OCI-LY3 (cell line): ENCODE results near the gene SDK2.

ENCODE experiments used
- H2AFZ ChIP-seq: fragments of 200-600, 300-600 bp; shearing (Covaris generic); 2 replicates; pipeline ENCODE4 v1.6.0; 2014; ENCODE audit warnings: antibody characterized with exemption, low read depth, low read length
- H3K27ac ChIP-seq: fragments of 200-600, 300-600 bp; sonication (generic); 2 replicates; pipeline ENCODE4 v1.5.1; 2014; ENCODE audit warnings: mild to moderate bottlenecking, low read length, moderate library complexity, mixed read lengths
- H3K27me3 ChIP-seq: fragments of 200-600, 300-600 bp; sonication (generic); 2 replicates; pipeline ENCODE4 v1.6.1; 2014; ENCODE audit warnings: low read depth, low read length, mixed read lengths
- H3K36me3 ChIP-seq: fragments of 200-600, 300-600 bp; sonication (generic); replicated peaks from 2 replicates; pipeline ENCODE3; 2014; ENCODE audit warnings: low read depth, low read length, mixed read lengths
- H3K4me1 ChIP-seq: fragments of 300-600, 200-600 bp; sonication (generic); 2 replicates; pipeline ENCODE4 v1.6.1; 2014; ENCODE audit warnings: low read length, mixed read lengths
- H3K4me2 ChIP-seq: fragments of 200-600, 300-600 bp; sonication (generic); 2 replicates; pipeline ENCODE4 v1.6.1; 2014; ENCODE audit warnings: low read length, mixed read lengths
- H3K4me3 ChIP-seq: fragments of 300-600, 200-600 bp; sonication (generic); 2 replicates; pipeline ENCODE4 v1.5.1; 2014; ENCODE audit warnings: antibody characterized with exemption, mild to moderate bottlenecking, low read length, moderate library complexity
- H3K79me2 ChIP-seq: fragments of 300-600, 200-600 bp; shearing (Covaris generic); 2 replicates; pipeline ENCODE4 v1.6.1; 2014; ENCODE audit warnings: mild to moderate bottlenecking, low read length, mixed read lengths
- H3K9ac ChIP-seq: fragments of 300-600, 200-600 bp; shearing (Covaris generic); 2 replicates; pipeline ENCODE4 v1.6.0; 2014; ENCODE audit warnings: mild to moderate bottlenecking, low read length, moderate library complexity
- H3K9me3 ChIP-seq: fragments of 200-600, 300-600 bp; shearing (Covaris generic); 2 replicates; pipeline ENCODE4 v1.6.1; 2014; ENCODE audit warnings: low read length, mixed read lengths; ENCODE audit not compliant: insufficient read depth
- H4K20me1 ChIP-seq: fragments of 200-600, 300-600 bp; sonication (generic); 2 replicates; pipeline ENCODE4 v1.6.1; 2016; ENCODE audit warnings: low read length, mixed read lengths; ENCODE audit not compliant: insufficient read depth
- CTCF ChIP-seq: fragments of 200-600, 300-600 bp; sonication (generic); IDR thresholded peaks from 2 replicates; pipeline ENCODE4 v1.5.1; 2014; ENCODE audit warnings: antibody characterized with exemption, low read length, low read depth
- EZH2phosphoT487 ChIP-seq: fragments of 200-600 bp; shearing (Covaris generic); IDR thresholded peaks from 2 replicates; pipeline ENCODE4 v1.6.1; 2018; ENCODE audit warnings: antibody characterized with exemption, mixed run types, low read depth

Gene SDK2

GRCh38 chr17:73550556-73550955 is 93.7 kb downstream of the SDK2 start:
- Histone ChIP-seq H3K27ac (no peak overlapping the region), H3K36me3 (no peaks in the 10 kb centered on the region), H3K4me2 (no peak overlapping the region), H3K79me2 (no peaks in the 10 kb centered on the region), H2AFZ (no peak overlapping the region), H3K9ac (no peak overlapping the region), H3K27me3 (peaks cover 9% of the 10 kb centered on the region; the same call in 1 of the 2 replicates), H3K4me1 (no peaks in the 10 kb centered on the region), H3K9me3 (no peaks in the 10 kb centered on the region), H4K20me1 (no peaks in the 10 kb centered on the region), H3K4me3 (no peak overlapping the region)
- no peak for TF ChIP-seq EZH2phosphoT487
- no peak for TF ChIP-seq CTCF

GRCh38 chr17:73549841-73550430 is 94.3 kb downstream of the SDK2 start:
- Histone ChIP-seq H3K4me3 (no peak overlapping the region), H3K4me2 (no peak overlapping the region), H3K9me3 (no peaks in the 10 kb centered on the region), H3K27me3 (peaks cover 9% of the 10 kb centered on the region; the same call in 1 of the 2 replicates), H3K79me2 (no peaks in the 10 kb centered on the region), H3K36me3 (no peaks in the 10 kb centered on the region), H4K20me1 (no peaks in the 10 kb centered on the region), H2AFZ (no peak overlapping the region), H3K27ac (no peak overlapping the region), H3K4me1 (no peaks in the 10 kb centered on the region), H3K9ac (no peak overlapping the region)
- TF ChIP-seq EZH2phosphoT487 (no peak), CTCF (no peak)

GRCh38 chr17:73548620-73549311 is 95.5 kb downstream of the SDK2 start:
- Histone ChIP-seq H3K27ac (no peak overlapping the region), H3K9me3 (no peaks in the 10 kb centered on the region), H3K27me3 (peaks cover 16% of the 10 kb centered on the region), H3K4me3 (no peak overlapping the region), H3K79me2 (no peaks in the 10 kb centered on the region), H3K9ac (no peak overlapping the region), H3K4me2 (no peak overlapping the region), H4K20me1 (no peaks in the 10 kb centered on the region), H2AFZ (no peak overlapping the region), H3K4me1 (no peaks in the 10 kb centered on the region), H3K36me3 (no peaks in the 10 kb centered on the region)
- TF ChIP-seq CTCF = no peak
- TF ChIP-seq EZH2phosphoT487 = no peak

GRCh38 chr17:73547790-73548189 is 96.5 kb downstream of the SDK2 start:
- Histone ChIP-seq H3K27ac (no peak overlapping the region), H3K4me1 (no peaks in the 10 kb centered on the region), H2AFZ (no peak overlapping the region), H3K9me3 (no peaks in the 10 kb centered on the region), H3K36me3 (no peaks in the 10 kb centered on the region), H4K20me1 (no peaks in the 10 kb centered on the region), H3K9ac (no peak overlapping the region), H3K79me2 (no peaks in the 10 kb centered on the region), H3K4me3 (no peak overlapping the region), H3K4me2 (no peak overlapping the region), H3K27me3 (peaks cover 16% of the 10 kb centered on the region)
- TF ChIP-seq CTCF = no peak
